ENCODE results near the gene KRTAP10-4. TPM values are rescaled to one million over a fixed set of nuclear protein-coding genes. Genes with fewer than 3 reads are reported as not detected.

The KRTAP10-4 gene
- total and polyA plus RNA-seq, 2 experiments from 2014 or later = not detected

DNA sequence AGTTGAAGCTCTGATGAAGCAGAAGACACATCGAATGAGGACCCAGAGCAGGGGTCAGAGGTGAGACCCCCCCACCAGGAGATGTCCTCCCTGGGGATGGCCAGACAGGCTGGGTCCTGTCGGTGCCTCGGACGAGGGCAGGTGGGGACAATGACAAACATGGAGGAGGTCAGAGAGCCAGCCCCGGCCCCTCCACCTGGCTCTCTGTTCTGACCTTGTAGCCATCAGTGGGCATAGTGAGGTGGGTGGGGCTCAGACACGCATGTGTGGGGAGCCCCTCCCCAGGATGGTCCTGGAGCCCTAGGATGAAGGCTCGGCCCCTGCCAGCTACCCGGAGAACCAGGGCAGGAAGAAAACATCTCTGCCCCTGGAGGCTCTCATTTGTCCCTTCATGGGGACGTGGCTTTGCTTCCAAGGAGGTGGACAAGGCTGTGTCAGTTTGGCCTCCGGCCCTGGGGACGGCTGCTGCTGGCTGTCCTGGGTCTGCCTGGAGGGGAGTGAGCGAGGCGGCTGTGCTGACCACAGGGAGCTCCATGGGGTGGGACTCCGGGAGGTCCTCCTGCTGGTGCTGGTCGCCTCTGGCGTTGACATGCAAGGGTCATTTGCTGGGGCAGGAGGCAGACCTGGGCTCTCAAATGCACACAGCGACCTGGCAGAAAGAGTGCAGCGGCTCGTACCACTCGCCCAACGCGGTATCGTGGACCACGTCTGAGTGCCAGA is 16.2 kb downstream of the KRTAP10-4 start (continued):
- no peak for TF ChIP-seq ZNF462 (CRISPR knock-in tag; IDR thresholded peaks at IDR 0.05)

GRCh38 chr21:44590311-44590721 is 16.8 kb downstream of the KRTAP10-4 start:
- Histone ChIP-seq H3K4me2 (no peak overlapping the region), H3K4me1 (ENCODE audit: insufficient read depth) (peaks cover 13% of the 10 kb centered on the region), H2AFZ (no peak overlapping the region), H3F3A (replicated peaks; ENCODE audit: low read depth) (0 out of 2 replicates have a peak, but pooled peaks cover 4% of the 10 kb centered on the region), H3K36me3 (ENCODE audit: insufficient read depth) (no peaks in the 10 kb centered on the region), H3K79me2 (replicated peaks; ENCODE audit: insufficient read depth) (no peaks in the 10 kb centered on the region), H3K4me3 (no peak overlapping the region), H3K27me3 (ENCODE audit: insufficient read depth) (no peaks in the 10 kb centered on the region), H3K27ac (ENCODE audit: low read depth) (no peak overlapping the region), H3K9me2 (ENCODE audit: insufficient read depth) (no peaks in the 10 kb centered on the region), H4K20me1 (replicated peaks; ENCODE audit: insufficient read depth) (no peaks in the 10 kb centered on the region)
- Mint-ChIP-seq H3K27me3 (ENCODE audit: insufficient read depth, low read depth, poor library complexity) (peaks cover 7% of the 10 kb centered on the region), H3K4me1 (peaks cover 14% of the 10 kb centered on the region), H3K9me3 (no peaks in the 10 kb centered on the region; the same call in 2 of the 3 replicates), H3K4me3 (no peak overlapping the region), H3K27ac (no peak overlapping the region), H3K36me3 (ENCODE audit: low read depth) (no peaks in the 10 kb centered on the region; the same call in 2 of the 3 replicates)
- DNase-seq (ENCODE audit: low spot score) (no peak), ATAC-seq (no peak)
- TF ChIP-seq ZNF331 (CRISPR knock-in tag; IDR thresholded peaks at IDR 0.05; ENCODE audit: low read depth) (no peak), ETS1 (IDR thresholded peaks at IDR 0.05) (no peak), NANOG (IDR thresholded peaks at IDR 0.05; ENCODE audit: borderline replicate concordance) (no peak), REST (IDR thresholded peaks at IDR 0.05; ENCODE audit: unreplicated experiment) (no peak), JUNB (IDR thresholded peaks at IDR 0.05; ENCODE audit: unreplicated experiment) (no peak), EZH2phosphoT487 (IDR thresholded peaks at IDR 0.05; ENCODE audit: unreplicated experiment) (no peak), CREB1 (CRISPR knock-in tag; IDR thresholded peaks at IDR 0.05; ENCODE audit: low read depth) (no peak), POLR2AphosphoS5 (IDR thresholded peaks at IDR 0.05; ENCODE audit: low read depth) (no peak)

All from GM23338 (cell line).